K562 (cell line): ENCODE data around the gene ARL11. TPM values are rescaled to one million over a fixed set of nuclear protein-coding genes. Genes with fewer than 3 reads are reported as not detected.

Experiments
- ATAC-seq: fragments of 200-7000 bp; cut with Tn5 transposase; 3 replicates; pipeline ENCODE4 v1.9.1; 2020; ENCODE audit warnings: moderate library complexity
- BruUV-seq: library from RNA; stranded (reverse); fragments of 400-500 nt; replicated peaks from 2 replicates; lab custom pipeline; 2021; lab: Mats Ljungman, UMichigan
- CTCF ChIA-PET: fragments of 300-600 bp; formaldehyde crosslinking; extraction: SDS; loops from one replicate; lab custom pipeline; 2021; ENCODE audit warnings: low intra/inter-chr PET ratio; lab: Yijun Ruan, JAX
- POLR2A ChIA-PET: fragments of 300-600, 350-650 bp; sonication (Branson Sonifier 250); formaldehyde crosslinking; extraction: SDS; loops from one replicate; lab custom pipeline; 2021; ENCODE audit warnings: antibody characterized with exemption, inconsistent platforms; lab: Yijun Ruan, JAX
- DNase-seq, 4 experiments: peaks; one replicate each; pipeline versions ENCODE4 v3.0.0 to v3.0.0-alpha.2; 2011 to 2018; ENCODE audit warnings: low spot score in 3 of 4, mixed read lengths in 3 of 4; ENCODE audit errors: extremely low read depth in 1 of 4
- FAIRE-seq: peaks from 2 replicates; lab custom pipeline; 2011; peaks lifted over from hg19 to GRCh38; lab: Jason Lieb, UNC
- H2AFZ ChIP-seq: 2 replicates; pipeline ENCODE4 v1.6.0; 2011; ENCODE audit warnings: low read depth, low read length, control low read depth, inconsistent platforms
- H3K27ac ChIP-seq: fragments of 200-600 bp; 3 replicates; pipeline ENCODE4 v1.8.0; 2011; ENCODE audit warnings: low read depth, mild to moderate bottlenecking, control low read depth, inconsistent platforms, low read length, moderate library complexity, mixed read lengths; ENCODE audit errors: extremely low read depth
- H3K27me3 ChIP-seq, 2 experiments: fragments of 300-600 bp in 1 of 2; 2 replicates in 1 of 2; 3 replicates in 1 of 2; pipeline versions ENCODE4 v1.6.0 to v1.8.0; 2011; ENCODE audit warnings: inconsistent platforms in 2 of 2, low read length in 2 of 2, mild to moderate bottlenecking in 1 of 2, mixed read lengths in 1 of 2, moderate library complexity in 1 of 2; ENCODE audit not compliant: control insufficient read depth in 2 of 2, insufficient read depth in 2 of 2
- H3K36me3 ChIP-seq: fragments of 300-600 bp; 3 replicates; pipeline ENCODE4 v1.8.0; 2011; ENCODE audit warnings: mild to moderate bottlenecking, low read length, inconsistent platforms; ENCODE audit not compliant: control insufficient read depth, insufficient read depth
- H3K4me1 ChIP-seq, 2 experiments: fragments of 200-600 bp in 1 of 2; replicated peaks in 1 of 2; 2 replicates in 1 of 2; 3 replicates in 1 of 2; pipeline versions ENCODE4 v1.5.1 to v1.8.0; 2011; ENCODE audit warnings: inconsistent platforms in 2 of 2, low read length in 2 of 2, mild to moderate bottlenecking in 1 of 2, mixed read lengths in 1 of 2, moderate library complexity in 1 of 2; ENCODE audit not compliant: control insufficient read depth in 2 of 2, insufficient read depth in 2 of 2
- H3K4me2 ChIP-seq: 2 replicates; pipeline ENCODE4 v1.6.1; 2011; ENCODE audit warnings: low read length, control low read depth, inconsistent platforms, mixed read lengths; ENCODE audit not compliant: insufficient read depth
- H3K4me3 ChIP-seq: fragments of 200-600 bp; sonication (generic), shearing (Covaris generic); 2 replicates; pipeline ENCODE4 v1.5.1; 2016; ENCODE audit warnings: control low read depth, inconsistent platforms
- H3K79me2 ChIP-seq: fragments of 200-600 bp; 3 replicates; pipeline ENCODE4 v1.8.0; 2011; ENCODE audit warnings: low read length, inconsistent platforms; ENCODE audit not compliant: control insufficient read depth, insufficient read depth
- H3K9ac ChIP-seq, 2 experiments: 2 replicates each; pipeline versions ENCODE4 v1.6.0 to v1.6.1; 2011; ENCODE audit warnings: low read depth in 2 of 2, low read length in 2 of 2, control low read depth in 1 of 2, inconsistent platforms in 1 of 2, mild to moderate bottlenecking in 1 of 2, mixed read lengths in 1 of 2; ENCODE audit not compliant: insufficient read depth in 1 of 2
- H3K9me1 ChIP-seq: one replicate; pipeline ENCODE4 v1.6.0; 2011; ENCODE audit warnings: inconsistent platforms, mild to moderate bottlenecking, low read length, moderate library complexity; ENCODE audit not compliant: control insufficient read depth, insufficient read depth
- H3K9me3 ChIP-seq: replicated peaks from 2 replicates; pipeline ENCODE4 v1.5.1; 2011; ENCODE audit warnings: low read depth, low read length, inconsistent platforms; ENCODE audit not compliant: control insufficient read depth, insufficient read depth
- H4K20me1 ChIP-seq: replicated peaks from 2 replicates; pipeline ENCODE4 v1.6.1; 2011; ENCODE audit warnings: low read length, inconsistent platforms, mixed read lengths; ENCODE audit not compliant: control insufficient read depth, insufficient read depth
- CBX1 ChIP-seq: sonication (generic); IDR thresholded peaks from 2 replicates; pipeline ENCODE4 v1.6.1; 2016; ENCODE audit warnings: antibody characterized with exemption, low read depth, mild to moderate bottlenecking
- PHTF2 ChIP-seq: fragments of 250-450 bp; sonication (Bioruptor Pico); IDR thresholded peaks from 2 replicates; pipeline ENCODE4 v1.5.0; 2021; ENCODE audit warnings: mild to moderate bottlenecking
- TGIF2 ChIP-seq: sonication (generic); formaldehyde crosslinking; IDR thresholded peaks from 2 replicates; pipeline ENCODE4 v1.8.1; 2022; ENCODE audit warnings: mild to moderate bottlenecking, missing genetic modification reagents, moderate library complexity
- YBX1 ChIP-seq: fragments of 450-650 bp; IDR thresholded peaks from 2 replicates; pipeline ENCODE4 v1.7.1; 2016; ENCODE audit warnings: mild to moderate bottlenecking
- ZBTB49 ChIP-seq: sonication (generic); formaldehyde crosslinking; IDR thresholded peaks from 2 replicates; pipeline ENCODE4 v1.8.0; 2022; ENCODE audit warnings: missing genetic modification reagents, mild to moderate bottlenecking, borderline replicate concordance
- ZNF57 ChIP-seq: fragments of 450-650 bp; formaldehyde crosslinking; IDR thresholded peaks from 2 replicates; pipeline ENCODE4 v1.4.0; 2020; ENCODE audit warnings: mild to moderate bottlenecking, moderate library complexity
- ZNF778 ChIP-seq: fragments of 450-650 bp; formaldehyde crosslinking; IDR thresholded peaks from 2 replicates; pipeline ENCODE4 v1.4.0; 2020; ENCODE audit warnings: mild to moderate bottlenecking, moderate library complexity
- WGBS: fragments of 100-300 bp; shearing (Covaris generic); methylation state at CpG from one replicate; pipeline ENCODE4 v1.1.6; 2016; ENCODE audit warnings: low coverage, mixed read lengths; ENCODE audit not compliant: insufficient coverage; ENCODE audit errors: missing lambda C conversion rate; 5-methylcytosine and 5-hydroxymethylcytosine counted together
- in situ Hi-C: fragments of 300-500 bp; cut with MboI; formaldehyde crosslinking; loops from 4 replicates; pipeline ENCODE4 v1.15.0; 2018; ENCODE audit warnings: inconsistent platforms, mixed read lengths
- intact Hi-C: fragments of 100-400 bp; cut with micrococcal nuclease; formaldehyde crosslinking; loops from 2 replicates; pipeline ENCODE4 v1.14.2; 2022
- polyA plus RNA-seq, 8 experiments: library from polyadenylated mRNA; depleted of rRNA in 4 of 8; stranded (reverse) in 5 of 8; unstranded in 3 of 8; fragments of >200 nt; fragmentation: Nextera tagmentation in 2 of 8; fragmentation: Illumina TruSeq in 1 of 8; extraction: Ambion mirVana in 2 of 8; extraction: Trizol in 1 of 8; gene quantifications; 2 replicates each; pipeline versions ENCODE4 v1.2.1 to v1.2.3, GENCODE V29; 2011 to 2014; ENCODE audit warnings: inconsistent platforms in 1 of 8, missing spikeins in 1 of 8
- total RNA-seq, 7 experiments: library from RNA; depleted of rRNA in 6 of 7; stranded (reverse); fragments of >200 nt in 6 of 7; fragmentation: Illumina TruSeq in 2 of 7; extraction: Trizol in 2 of 7; gene quantifications; 2 replicates each; pipeline versions ENCODE4 v1.2.1 to v1.2.3, GENCODE V29; 2011 to 2021; ENCODE audit warnings: low replicate concordance in 1 of 7

The ARL11 gene
- total and polyA plus RNA-seq, 9 of the 15 experiments (the other 6 are each of a cell fraction or from before 2014, with no cell fraction given), result 0.18 to 0.87 (median 0.45) TPM

GRCh38 chr13:49579501-49579900, 48.8 kb upstream of the ARL11 start (continued):
- TF ChIP-seq ZBTB49 (no peak), ZNF778 (CRISPR knock-in tag) (no peak)

- TF ChIP-seq YBX1 (no peak), PHTF2 (CRISPR knock-in tag) (no peak), CBX1 (no peak), ZNF57 (CRISPR knock-in tag) (no peak), TGIF2 (CRISPR knock-in tag) (no peak)
- H3K9ac ChIP-seq, result no peak overlapping the region
- no peak overlapping the region for H2AFZ ChIP-seq
- CTCF ChIA-PET, result no interaction called here
- WGBS, result 60% methylated on average over 5 of the region's 5 CpGs
- FAIRE-seq (no peak), ATAC-seq (no peak), DNase-seq (no peak)
- no peak overlapping the region for H3K27ac ChIP-seq
- peaks cover 8% of the 10 kb centered on the region; the same call in 1 of the 3 replicates for H3K36me3 ChIP-seq
- H3K27me3 ChIP-seq, result no peaks in the 10 kb centered on the region
- H3K4me3 ChIP-seq, result no peak overlapping the region
- in situ Hi-C loops (no loop called here), intact Hi-C loops (no loop called here)
- POLR2A ChIA-PET, result no interaction called here
- no peak overlapping the region for H3K4me2 ChIP-seq
- peaks cover 11% of the 10 kb centered on the region; the same call in 2 of the 3 replicates for H3K79me2 ChIP-seq
- no peaks in the 10 kb centered on the region for H3K9me3 ChIP-seq
- BruUV-seq, result no TSS peak
- no peaks in the 10 kb centered on the region for H4K20me1 ChIP-seq
- H3K9me1 ChIP-seq, result no peaks in the 10 kb centered on the region
- H3K4me1 ChIP-seq, result peaks cover 3 to 12% of the 10 kb centered on the region in 2 experiments; a peak in 4 of 5 replicates
Observed at GRCh38 chr13:49580980-49581680, 47.2 kb upstream of the ARL11 start.
